ENCODE measurements around the gene RAB1A. TPM values are rescaled to one million over a fixed set of nuclear protein-coding genes. Genes with fewer than 3 reads are reported as not detected.

Gene RAB1A
- polyA plus RNA-seq, 6 donors from 2014 or later = 53.4 to 92.2 (median 60.5) TPM

GRCh38 chr2:65057391-65058052 lies 72.4 kb downstream of the RAB1A start:
- no peaks in the 10 kb centered on the region for H3K9me3 Mint-ChIP-seq
- peaks cover 39 to 67% (median 59%) of the 10 kb centered on the region in 3 donors for H3K4me1 Mint-ChIP-seq
- H3K27me3 Mint-ChIP-seq = no peaks in the 10 kb centered on the region
- ATAC-seq (ENCODE audit: low read depth in 2 of 2) (no peak), DNase-seq (peak; percentile 25)
- H3K36me3 Mint-ChIP-seq = no peaks in the 10 kb centered on the region
- peak overlapping the region; percentile 32 to 96 (median 92) for H3K27ac Mint-ChIP-seq
- H3K4me3 Mint-ChIP-seq = peak overlapping the region; percentile 85 to 97 (median 92)

DNA sequence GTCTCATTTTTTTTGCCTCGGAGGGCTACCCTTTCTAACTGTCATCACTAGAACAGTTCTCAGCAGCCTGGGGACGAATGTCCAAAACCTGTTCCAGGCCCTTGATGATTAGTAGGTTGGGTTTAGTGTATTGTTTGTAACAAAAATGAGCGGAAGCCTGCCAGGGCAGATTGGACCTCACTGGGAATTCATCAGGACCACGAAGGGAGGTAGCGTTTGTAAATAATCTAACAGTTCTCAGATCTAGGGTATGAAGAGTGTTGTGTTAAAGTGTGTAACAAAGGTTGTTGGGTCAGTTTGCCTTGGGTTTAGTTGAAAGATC lies 72.9 kb downstream of the RAB1A start:
- DNase-seq = no peak
- H3K27me3 Mint-ChIP-seq = no peaks in the 10 kb centered on the region
- no peak for ATAC-seq (ENCODE audit: low read depth in 2 of 2)
- H3K36me3 Mint-ChIP-seq = no peaks in the 10 kb centered on the region
- H3K9me3 Mint-ChIP-seq = no peaks in the 10 kb centered on the region
- H3K27ac Mint-ChIP-seq = peak overlapping the region; percentile 17 to 96 (median 92)
- peak overlapping the region; percentile 85 to 97 (median 92) for H3K4me3 Mint-ChIP-seq
- H3K4me1 Mint-ChIP-seq = peaks cover 44 to 73% (median 64%) of the 10 kb centered on the region in 3 donors

DNA sequence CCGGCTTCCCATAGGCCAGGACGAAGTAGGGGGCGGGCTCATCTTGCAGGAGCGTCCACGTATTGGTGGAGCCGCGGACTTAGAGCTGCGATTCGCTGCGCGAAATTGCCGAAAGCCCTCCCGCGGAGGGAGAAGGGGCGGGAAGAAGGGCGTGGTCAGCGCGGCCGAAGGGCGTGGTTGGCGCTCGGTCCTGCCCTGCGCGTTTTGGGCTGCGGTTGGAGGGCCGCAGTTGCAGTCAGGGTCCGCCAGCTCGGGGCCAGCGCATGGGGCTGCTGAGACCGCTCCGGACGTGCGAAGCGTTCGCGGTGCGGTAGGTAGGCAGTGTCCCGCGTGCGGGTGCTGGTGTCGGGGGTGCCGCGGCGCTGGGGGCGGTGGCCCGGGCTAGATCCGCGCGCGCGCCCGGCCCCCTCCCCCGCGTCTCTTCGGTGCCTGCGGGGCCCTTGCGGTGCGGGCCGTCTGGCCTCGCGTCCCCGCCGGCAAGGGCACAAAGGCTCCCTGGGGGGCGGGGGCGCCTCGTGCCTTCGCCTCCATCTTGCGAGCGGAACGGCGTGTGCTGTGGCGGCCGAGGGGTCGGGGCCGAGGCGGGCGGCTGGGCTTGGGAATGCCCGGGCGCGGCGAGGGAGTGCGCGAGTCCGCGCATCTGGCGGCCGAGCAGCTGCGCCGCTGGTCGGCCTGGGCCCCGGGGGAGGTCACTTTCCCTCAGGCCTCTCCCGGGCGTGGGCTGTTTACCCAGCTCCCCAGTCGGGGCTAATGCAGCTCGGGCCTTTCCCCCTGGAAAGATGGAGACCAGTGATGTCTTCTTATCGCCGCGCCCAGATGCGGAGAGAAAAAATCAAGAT lies 73.5 kb downstream of the RAB1A start, which contains the start of gene CEP68:
TSS of gene CEP68 (plus strand) at position 202 of the 839 bp plus-strand sequence. CDS start 13,029 bp downstream, outside the sequence.
- DNase-seq (peak; percentile 97), ATAC-seq (ENCODE audit: low read depth in 2 of 2) (peak; percentile 84)
- Mint-ChIP-seq H3K27ac (peak within 1 kb of the TSS; percentile 88 to 99 (median 98)), H3K27me3 (no peaks in the 10 kb centered on the region), H3K4me1 (peaks cover 44 to 75% (median 70%) of the 10 kb centered on the region in 3 donors), H3K9me3 (peaks cover 0 to under 1% (median 0%) of the 10 kb centered on the region in 7 donors), H3K36me3 (peaks cover 0 to 5% of the 10 kb centered on the region in 2 donors), H3K4me3 (peak within 1 kb of the TSS; percentile 85 to 100 (median 98))

DNA sequence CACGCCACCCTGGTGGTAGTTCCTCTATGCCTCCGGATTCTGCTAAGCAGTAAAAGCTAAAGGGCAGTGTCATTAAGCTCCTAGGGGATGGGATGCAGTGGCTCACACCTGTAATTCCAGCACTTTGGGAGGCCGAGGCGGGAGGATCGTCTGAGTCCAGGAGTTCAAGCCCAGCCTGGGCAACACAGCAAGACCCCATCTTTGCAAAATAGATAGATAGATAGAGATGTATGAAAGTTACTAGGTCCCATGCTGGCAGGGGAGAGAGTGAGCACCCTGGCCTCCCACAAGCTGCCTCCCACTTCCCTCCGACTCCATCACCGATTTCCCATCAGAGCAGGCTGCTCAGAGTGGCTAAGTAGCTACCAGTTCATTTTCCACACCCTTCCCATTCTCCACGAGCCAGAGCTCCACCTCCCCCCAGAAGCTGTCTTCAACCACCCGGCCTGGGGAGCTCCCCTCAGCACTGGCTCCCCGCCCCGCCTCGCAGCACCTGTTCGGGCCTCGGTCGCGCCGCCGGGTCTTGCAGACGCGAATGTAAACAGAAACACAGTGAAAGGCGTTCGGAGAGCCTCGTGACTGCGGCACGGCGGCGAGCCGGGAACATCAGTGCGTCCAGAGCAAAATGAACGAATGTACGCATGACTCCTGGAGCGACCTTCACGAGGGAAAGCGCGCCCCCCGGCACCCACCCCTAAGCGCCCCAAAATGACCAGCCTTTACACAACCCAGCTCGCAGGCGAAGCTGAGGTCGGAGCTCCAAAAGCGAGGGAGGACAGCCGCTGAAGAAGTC lies 74.3 kb downstream of the RAB1A start:
- DNase-seq (peak; percentile 84), ATAC-seq (ENCODE audit: low read depth in 2 of 2) (peak; percentile 54 to 62)
- Mint-ChIP-seq H3K27ac (peak overlapping the region; percentile 88 to 99 (median 98)), H3K4me3 (peak overlapping the region; percentile 85 to 100 (median 97)), H3K27me3 (no peaks in the 10 kb centered on the region), H3K9me3 (peaks cover 0 to 1% (median 0%) of the 10 kb centered on the region in 7 donors), H3K36me3 (peaks cover 0 to 12% of the 10 kb centered on the region in 2 donors), H3K4me1 (peaks cover 47 to 80% (median 78%) of the 10 kb centered on the region in 3 donors)

DNA sequence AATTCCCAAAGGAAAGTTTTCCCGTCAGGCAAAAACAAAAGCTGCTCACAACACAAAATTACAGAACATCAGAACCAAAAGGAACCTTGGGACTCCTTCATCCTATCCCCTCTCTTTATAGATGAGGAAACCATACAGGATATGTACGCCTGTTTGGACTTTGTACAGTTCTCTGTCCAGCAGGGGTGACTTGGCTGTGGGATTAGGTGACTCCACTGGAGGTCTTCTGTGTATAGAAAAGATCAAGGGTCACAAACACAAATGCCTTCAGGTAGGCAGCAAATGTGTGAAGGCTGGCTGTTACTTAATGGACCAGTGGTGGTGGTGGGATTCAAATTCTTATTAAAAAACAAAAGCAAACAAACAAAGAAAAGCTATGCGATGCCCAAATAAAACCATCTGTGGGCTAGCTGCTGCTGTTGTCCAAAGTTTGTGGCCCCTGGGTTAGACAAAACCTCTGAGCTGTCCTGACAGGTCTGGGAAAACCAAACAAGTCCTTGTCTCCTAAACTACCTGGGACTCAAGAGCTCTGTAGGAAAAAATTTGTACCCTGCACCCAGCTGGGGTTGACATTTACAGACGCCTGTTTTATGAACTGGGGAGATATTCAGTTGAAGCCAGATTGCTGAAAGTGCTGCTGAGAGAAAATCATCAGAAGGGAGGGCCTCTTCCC lies 75.0 kb downstream of the RAB1A start:
- Mint-ChIP-seq H3K27me3 (no peaks in the 10 kb centered on the region), H3K4me1 (peaks cover 47 to 79% (median 79%) of the 10 kb centered on the region in 3 donors), H3K36me3 (peaks cover 0 to 12% of the 10 kb centered on the region in 2 donors), H3K9me3 (peaks cover 0 to 1% (median 0%) of the 10 kb centered on the region in 7 donors), H3K27ac (peak overlapping the region; percentile 88 to 99 (median 98)), H3K4me3 (peak overlapping the region; percentile 85 to 100 (median 97))
- ATAC-seq (ENCODE audit: low read depth in 2 of 2) (no peak), DNase-seq (no peak)

- Mint-ChIP-seq H3K4me1 (peaks cover 48 to 71% (median 66%) of the 10 kb centered on the region in 3 donors), H3K9me3 (peaks cover 0 to 1% (median 0%) of the 10 kb centered on the region in 7 donors), H3K27me3 (no peaks in the 10 kb centered on the region), H3K4me3 (peak overlapping the region; percentile 69 to 99 (median 85)), H3K27ac (peak overlapping the region; percentile 91 to 99 (median 95)), H3K36me3 (peaks cover 8 to 18% of the 10 kb centered on the region in 2 donors)
- DNase-seq (peak; percentile 82), ATAC-seq (ENCODE audit: low read depth in 2 of 2) (peak; percentile 43 to 51)
Observed at GRCh38 chr2:65053199-65053598, 76.7 kb downstream of the RAB1A start.

- peaks cover 40 to 72% (median 59%) of the 10 kb centered on the region in 3 donors for H3K4me1 Mint-ChIP-seq
- H3K27ac Mint-ChIP-seq = peak overlapping the region in 2 of 6 donors; percentile 33 to 37
- no peaks in the 10 kb centered on the region for H3K27me3 Mint-ChIP-seq
- DNase-seq = no peak
- peaks cover 8 to 18% of the 10 kb centered on the region in 2 donors for H3K36me3 Mint-ChIP-seq
- no peak for ATAC-seq (ENCODE audit: low read depth in 2 of 2)
- H3K9me3 Mint-ChIP-seq = peaks cover 0 to 2% (median 0%) of the 10 kb centered on the region in 7 donors
- H3K4me3 Mint-ChIP-seq = no peak overlapping the region
Observed at GRCh38 chr2:65050931-65051330, 79.0 kb downstream of the RAB1A start.

- Mint-ChIP-seq H3K27ac (peak overlapping the region in 3 of 6 donors; percentile 19 to 43 (median 34)), H3K27me3 (no peaks in the 10 kb centered on the region), H3K9me3 (peaks cover 5 to 11% (median 9%) of the 10 kb centered on the region in 7 donors), H3K4me3 (no peak overlapping the region), H3K4me1 (peaks cover 38 to 60% (median 44%) of the 10 kb centered on the region in 3 donors), H3K36me3 (peaks cover 24 to 33% of the 10 kb centered on the region in 2 donors)
- DNase-seq (no peak), ATAC-seq (ENCODE audit: low read depth in 2 of 2) (no peak)
Observed at GRCh38 chr2:65049010-65049639, 80.8 kb downstream of the RAB1A start.

DNA sequence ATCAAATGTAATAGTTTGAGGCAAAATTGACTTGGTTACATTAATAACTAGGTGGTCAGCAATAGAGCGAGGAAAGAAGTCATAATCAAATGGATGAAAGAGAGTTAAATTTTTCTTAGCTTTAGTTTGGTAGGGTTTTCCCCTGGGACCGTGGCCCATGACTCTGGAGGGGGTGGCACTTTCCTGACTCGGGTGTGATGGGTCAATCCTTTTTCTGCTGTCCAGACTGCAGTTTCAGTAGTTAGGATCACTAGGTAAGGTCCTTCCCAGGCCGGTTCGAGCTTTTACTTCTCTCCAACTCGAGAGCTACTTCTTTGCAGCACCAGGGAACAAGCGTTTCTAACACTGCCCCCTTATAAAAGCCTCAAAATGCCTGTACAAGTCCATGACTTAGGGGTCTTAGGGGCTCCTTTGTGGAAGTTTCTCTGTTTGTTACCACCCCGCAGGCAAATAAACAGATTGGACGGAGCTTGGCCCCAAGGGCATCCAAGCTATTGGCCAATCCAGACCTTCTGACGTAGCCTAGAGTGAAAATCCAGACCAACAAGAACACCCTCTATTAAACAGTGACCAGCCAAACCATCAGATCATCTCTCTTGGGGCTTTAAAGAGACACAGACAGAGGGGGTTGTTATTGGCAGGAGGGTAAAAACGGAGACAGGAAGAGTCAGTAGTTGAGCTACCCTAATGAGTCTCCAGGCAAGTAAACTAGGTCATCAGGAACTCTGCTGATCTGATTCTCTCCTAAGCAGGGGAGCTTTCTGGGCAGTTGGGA lies 83.1 kb downstream of the RAB1A start:
- no peak for DNase-seq
- Mint-ChIP-seq H3K36me3 (peaks cover 34 to 35% of the 10 kb centered on the region in 2 donors), H3K27ac (peak overlapping the region in 1 of 6 donors; percentile 79), H3K4me1 (peaks cover 18 to 45% (median 26%) of the 10 kb centered on the region in 3 donors), H3K9me3 (peaks cover 6 to 17% (median 13%) of the 10 kb centered on the region in 7 donors), H3K27me3 (no peaks in the 10 kb centered on the region), H3K4me3 (no peak overlapping the region)
- ATAC-seq (ENCODE audit: low read depth in 2 of 2) = no peak

- no peaks in the 10 kb centered on the region for H3K27me3 Mint-ChIP-seq
- H3K4me1 Mint-ChIP-seq = peaks cover 14 to 36% (median 17%) of the 10 kb centered on the region in 3 donors
- no peak for ATAC-seq (ENCODE audit: low read depth in 2 of 2)
- no peak overlapping the region for H3K4me3 Mint-ChIP-seq
- H3K9me3 Mint-ChIP-seq = peaks cover 5 to 17% (median 13%) of the 10 kb centered on the region in 7 donors
- no peak for DNase-seq
- peaks cover 23 to 34% of the 10 kb centered on the region in 2 donors for H3K36me3 Mint-ChIP-seq
- no peak overlapping the region for H3K27ac Mint-ChIP-seq
Observed at GRCh38 chr2:65045651-65046050, 84.3 kb downstream of the RAB1A start.

DNA sequence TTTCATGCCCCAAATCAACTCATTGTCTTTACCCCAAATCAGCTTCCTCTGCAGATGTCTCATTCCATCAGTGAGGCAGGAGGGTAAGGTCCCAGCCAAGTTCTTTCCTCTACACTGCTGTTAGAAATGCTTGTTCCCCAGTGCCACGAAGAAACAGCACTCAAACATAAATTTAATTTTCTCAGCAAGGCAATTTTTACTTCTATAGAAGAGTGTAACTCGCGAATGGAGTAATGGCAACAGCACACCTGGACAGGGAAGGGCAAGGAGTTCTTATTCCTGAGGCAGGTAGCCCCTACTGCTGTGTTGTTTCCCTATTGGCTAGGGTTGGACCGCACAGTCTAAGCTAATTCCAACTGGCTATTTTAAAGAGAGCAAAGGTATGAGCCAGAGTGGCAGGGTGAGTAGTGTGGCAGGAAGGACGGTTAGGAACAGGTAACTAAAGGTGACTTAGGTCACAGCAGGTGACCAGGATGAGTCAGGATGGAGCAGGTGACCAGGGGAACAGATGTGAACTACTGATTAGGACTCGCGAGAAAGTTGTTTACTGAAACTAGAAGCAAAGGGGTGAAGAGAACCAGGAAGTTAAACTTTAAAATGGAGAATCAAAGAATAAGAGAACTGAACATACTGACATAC lies 85.7 kb downstream of the RAB1A start:
- peaks cover 25 to 48% (median 28%) of the 10 kb centered on the region in 3 donors for H3K4me1 Mint-ChIP-seq
- H3K4me3 Mint-ChIP-seq = peak overlapping the region in 1 of 8 donors; percentile 40
- H3K27ac Mint-ChIP-seq = peak overlapping the region in 2 of 6 donors; percentile 39 to 77
- no peaks in the 10 kb centered on the region for H3K27me3 Mint-ChIP-seq
- no peak for ATAC-seq (ENCODE audit: low read depth in 2 of 2)
- H3K36me3 Mint-ChIP-seq = peaks cover 23 to 34% of the 10 kb centered on the region in 2 donors
- peaks cover 5 to 17% (median 13%) of the 10 kb centered on the region in 7 donors for H3K9me3 Mint-ChIP-seq
- DNase-seq = no peak
